Rectal smooth muscle tissue (tissue), 1 donor: ENCODE data around the gene ZNF235.
"Not testable (repeated sequence)": the region's sequence is repeated elsewhere in the genome, so short reads cannot be mapped to it uniquely, and the experiment has no call there.

Experiments used
- H3K27ac ChIP-seq: one replicate; pipeline ENCODE4 v1.7.0; 2013; ENCODE audit warnings: low read depth, low read length, inconsistent platforms
- H3K27me3 ChIP-seq: one replicate; pipeline ENCODE4 v1.7.0; 2013; ENCODE audit warnings: low read length; ENCODE audit not compliant: control insufficient read depth, insufficient read depth
- H3K36me3 ChIP-seq: one replicate; pipeline ENCODE4 v1.7.0; 2013; ENCODE audit warnings: low read length; ENCODE audit not compliant: control insufficient read depth, insufficient read depth
- H3K4me1 ChIP-seq: one replicate; pipeline ENCODE4 v1.7.0; 2013; ENCODE audit warnings: low read length; ENCODE audit not compliant: control insufficient read depth, insufficient read depth
- H3K4me3 ChIP-seq: one replicate; pipeline ENCODE4 v1.7.0; 2013; ENCODE audit warnings: low read length
- H3K9ac ChIP-seq: one replicate; pipeline ENCODE4 v1.7.0; 2013; ENCODE audit warnings: low read length

The ZNF235 gene

GRCh38 chr19:44304659-44305193 lies at the start of gene ZNF235:
ZNF235 (minus strand) TSS chr19:44305025; CDS start chr19:44303404, 1,621 bp downstream.
- peaks cover 9% of the 10 kb centered on the region for H3K4me1 ChIP-seq
- peak within 1 kb of the TSS; percentile 57 for H3K9ac ChIP-seq
- peaks cover 4% of the 10 kb centered on the region for H3K36me3 ChIP-seq
- peak within 1 kb of the TSS; percentile 81 for H3K27ac ChIP-seq
- peak within 1 kb of the TSS; percentile 93 for H3K4me3 ChIP-seq
- H3K27me3 ChIP-seq, result no peaks in the 10 kb centered on the region

DNA sequence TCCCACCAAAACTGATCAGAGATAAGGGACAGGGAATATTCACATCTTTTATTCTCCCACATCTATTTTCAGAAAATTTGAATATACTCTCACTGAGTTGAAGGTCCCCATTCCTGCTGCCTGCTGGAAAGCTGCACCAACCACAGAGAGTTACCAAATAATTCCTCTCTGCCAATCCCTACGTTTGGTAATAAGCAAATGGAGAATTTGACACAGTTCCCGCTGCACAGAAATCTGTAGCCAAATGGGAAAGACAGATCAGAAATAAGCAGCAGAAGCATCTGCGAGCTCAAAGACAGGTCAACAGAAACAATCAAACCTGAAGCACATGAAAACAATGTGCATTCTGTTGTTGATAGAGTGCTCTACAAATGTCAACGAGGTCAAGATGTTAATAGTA lies 41.7 kb upstream of the ZNF235 start:
- H3K27ac ChIP-seq, result no peak overlapping the region
- no peak overlapping the region for H3K9ac ChIP-seq
- H3K4me3 ChIP-seq, result no peak overlapping the region
- no peaks in the 10 kb centered on the region for H3K4me1 ChIP-seq
- H3K36me3 ChIP-seq, result peaks cover 2% of the 10 kb centered on the region
- no peaks in the 10 kb centered on the region for H3K27me3 ChIP-seq

- H3K4me1 ChIP-seq, result no peaks in the 10 kb centered on the region
- no peak overlapping the region for H3K4me3 ChIP-seq
These were observed 41.1 kb upstream of the ZNF235 start for GRCh38 chr19:44345959-44346358.

GRCh38 chr19:44344255-44344654 lies 39.4 kb upstream of the ZNF235 start:
- Histone ChIP-seq H3K4me1 (no peaks in the 10 kb centered on the region), H3K4me3 (no peak overlapping the region), H3K9ac (no peak overlapping the region), H3K27me3 (no peaks in the 10 kb centered on the region), H3K27ac (no peak overlapping the region), H3K36me3 (peaks cover 11% of the 10 kb centered on the region)

More at GRCh38 chr19:44345959-44346358, 41.1 kb upstream of the ZNF235 start:
- H3K27me3 ChIP-seq, result no peaks in the 10 kb centered on the region
- no peak overlapping the region for H3K27ac ChIP-seq
- H3K36me3 ChIP-seq, result peaks cover 2% of the 10 kb centered on the region
- no peak overlapping the region for H3K9ac ChIP-seq

- Histone ChIP-seq H3K4me3 (no peak overlapping the region), H3K27ac (no peak overlapping the region), H3K9ac (no peak overlapping the region), H3K27me3 (no peaks in the 10 kb centered on the region), H3K4me1 (no peaks in the 10 kb centered on the region), H3K36me3 (peaks cover 22% of the 10 kb centered on the region)
These were observed 37.0 kb upstream of the ZNF235 start for GRCh38 chr19:44341794-44342193.

- H3K36me3 ChIP-seq, result peaks cover 48% of the 10 kb centered on the region
- not testable (repeated sequence) for H3K27ac ChIP-seq, H3K4me1 ChIP-seq, H3K4me3 ChIP-seq, H3K27me3 ChIP-seq, H3K9ac ChIP-seq
These were observed 29.8 kb upstream of the ZNF235 start for GRCh38 chr19:44334639-44335038.

- no peak overlapping the region for H3K9ac ChIP-seq
- H3K4me1 ChIP-seq, result no peaks in the 10 kb centered on the region
- H3K36me3 ChIP-seq, result peaks cover 54% of the 10 kb centered on the region
- no peak overlapping the region for H3K27ac ChIP-seq
- no peaks in the 10 kb centered on the region for H3K27me3 ChIP-seq
- no peak overlapping the region for H3K4me3 ChIP-seq
These were observed 27.3 kb upstream of the ZNF235 start for GRCh38 chr19:44332145-44332544.

- H3K4me1 ChIP-seq, result no peaks in the 10 kb centered on the region
- no peak overlapping the region for H3K9ac ChIP-seq
- H3K36me3 ChIP-seq, result no peaks in the 10 kb centered on the region
- no peak overlapping the region for H3K4me3 ChIP-seq
- no peak overlapping the region for H3K27ac ChIP-seq
- no peaks in the 10 kb centered on the region for H3K27me3 ChIP-seq
These were observed 11.1 kb upstream of the ZNF235 start for GRCh38 chr19:44315883-44316282.

DNA sequence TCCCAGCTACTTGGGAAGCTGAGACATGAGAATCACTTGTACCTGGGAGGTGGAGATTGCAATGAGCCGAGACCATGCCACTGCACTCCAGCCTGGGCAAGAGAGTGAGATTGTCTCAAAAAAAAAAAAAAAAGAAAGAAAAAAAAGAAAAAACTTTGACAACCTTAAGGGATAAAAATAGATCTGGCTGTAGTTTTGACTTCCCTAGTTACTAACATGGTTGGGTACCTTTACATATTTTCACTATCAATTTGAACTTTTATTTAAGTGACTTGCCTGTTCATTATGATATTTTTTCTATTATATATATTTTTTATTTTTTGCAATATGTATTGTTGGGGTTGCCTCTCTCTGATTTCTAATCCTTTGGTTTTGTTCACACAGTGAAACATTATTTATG lies 8.4 kb upstream of the ZNF235 start:
- H3K36me3 ChIP-seq, result no peaks in the 10 kb centered on the region
- no peak overlapping the region for H3K27ac ChIP-seq
- H3K9ac ChIP-seq, result no peak overlapping the region
- H3K4me1 ChIP-seq, result no peaks in the 10 kb centered on the region
- no peaks in the 10 kb centered on the region for H3K27me3 ChIP-seq
- H3K4me3 ChIP-seq, result no peak overlapping the region

- Histone ChIP-seq H3K9ac (no peak overlapping the region), H3K27me3 (no peaks in the 10 kb centered on the region), H3K27ac (no peak overlapping the region), H3K36me3 (no peaks in the 10 kb centered on the region), H3K4me3 (no peak overlapping the region), H3K4me1 (peaks cover 9% of the 10 kb centered on the region)
These were observed 3.2 kb upstream of the ZNF235 start for GRCh38 chr19:44308011-44308410.

GRCh38 chr19:44306283-44306682 lies 1.5 kb upstream of the ZNF235 start:
- no peak overlapping the region for H3K27ac ChIP-seq
- peaks cover 9% of the 10 kb centered on the region for H3K4me1 ChIP-seq
- peaks cover 2% of the 10 kb centered on the region for H3K36me3 ChIP-seq
- H3K4me3 ChIP-seq, result no peak overlapping the region
- no peak overlapping the region for H3K9ac ChIP-seq
- no peaks in the 10 kb centered on the region for H3K27me3 ChIP-seq

GRCh38 chr19:44305457-44305856 lies 632 bp upstream of the ZNF235 start:
- no peak overlapping the region for H3K9ac ChIP-seq
- H3K27ac ChIP-seq, result no peak overlapping the region
- H3K27me3 ChIP-seq, result no peaks in the 10 kb centered on the region
- peaks cover 2% of the 10 kb centered on the region for H3K36me3 ChIP-seq
- H3K4me3 ChIP-seq, result peak overlapping the region; percentile 93
- H3K4me1 ChIP-seq, result peaks cover 9% of the 10 kb centered on the region

- peaks cover 9% of the 10 kb centered on the region for H3K4me1 ChIP-seq
- peak overlapping the region; percentile 57 for H3K9ac ChIP-seq
- H3K4me3 ChIP-seq, result peak overlapping the region; percentile 93
- H3K36me3 ChIP-seq, result peaks cover 10% of the 10 kb centered on the region
- H3K27me3 ChIP-seq, result no peaks in the 10 kb centered on the region
- H3K27ac ChIP-seq, result peak overlapping the region; percentile 81
These were observed 753 bp downstream of the ZNF235 start for GRCh38 chr19:44303976-44304568.
